ENCODE results near the gene WDR35. TPM values are rescaled to one million over a fixed set of nuclear protein-coding genes. Genes with fewer than 3 reads are reported as not detected.
A peak's percentile ranks its signal among the peaks of the same experiment; 100 is the strongest.

WDR35 gene
- 10 to 100 TPM; 16.3 to 24.3 (median 21.2) TPM for total RNA-seq

- Histone ChIP-seq H3K27ac (peak within 1 kb of the TSS; percentile 56 to 83 (median 74)), H3K27me3 (no peaks in the 10 kb centered on the region), H3K4me3 (peak within 1 kb of the TSS; percentile 54 to 81 (median 72)), H3K9me3 (no peaks in the 10 kb centered on the region), H3K4me1 (peaks cover 0 to 22% (median 4%) of the 10 kb centered on the region in 4 donors), H3K36me3 (peaks cover 0 to 1% (median 0%) of the 10 kb centered on the region in 3 donors)
- WGBS, 2 donors = 0 to 1% methylated on average over 32 to 64 of the region's 70 CpGs
- DNase-seq (ENCODE audit: low spot score in 2 of 2) = peak; percentile 77 to 81
- peak; percentile 57 to 87 for TF ChIP-seq EP300 (IDR thresholded peaks at IDR 0.05)
- peak; percentile 37 to 66 for TF ChIP-seq POLR2A (IDR thresholded peaks at IDR 0.05)
- TF ChIP-seq, protein P1, sequence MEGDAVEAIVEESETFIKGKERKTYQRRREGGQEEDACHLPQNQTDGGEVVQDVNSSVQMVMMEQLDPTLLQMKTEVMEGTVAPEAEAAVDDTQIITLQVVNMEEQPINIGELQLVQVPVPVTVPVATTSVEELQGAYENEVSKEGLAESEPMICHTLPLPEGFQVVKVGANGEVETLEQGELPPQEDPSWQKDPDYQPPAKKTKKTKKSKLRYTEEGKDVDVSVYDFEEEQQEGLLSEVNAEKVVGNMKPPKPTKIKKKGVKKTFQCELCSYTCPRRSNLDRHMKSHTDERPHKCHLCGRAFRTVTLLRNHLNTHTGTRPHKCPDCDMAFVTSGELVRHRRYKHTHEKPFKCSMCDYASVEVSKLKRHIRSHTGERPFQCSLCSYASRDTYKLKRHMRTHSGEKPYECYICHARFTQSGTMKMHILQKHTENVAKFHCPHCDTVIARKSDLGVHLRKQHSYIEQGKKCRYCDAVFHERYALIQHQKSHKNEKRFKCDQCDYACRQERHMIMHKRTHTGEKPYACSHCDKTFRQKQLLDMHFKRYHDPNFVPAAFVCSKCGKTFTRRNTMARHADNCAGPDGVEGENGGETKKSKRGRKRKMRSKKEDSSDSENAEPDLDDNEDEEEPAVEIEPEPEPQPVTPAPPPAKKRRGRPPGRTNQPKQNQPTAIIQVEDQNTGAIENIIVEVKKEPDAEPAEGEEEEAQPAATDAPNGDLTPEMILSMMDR (IDR thresholded peaks at IDR 0.05) = no peak
Measured at GRCh38 chr2:19989667-19990415, at the start of gene WDR35. TSS of gene WDR35 (minus strand) at chr2:19990105. CDS start at chr2:19990015, 90 bp downstream.

- no peaks in the 10 kb centered on the region for H3K9me3 ChIP-seq
- H3K36me3 ChIP-seq = peaks cover 4 to 80% (median 28%) of the 10 kb centered on the region in 3 donors
- no peak for TF ChIP-seq EP300 (IDR thresholded peaks at IDR 0.05)
- TF ChIP-seq, protein P1 (IDR thresholded peaks at IDR 0.05) = no peak
- TF ChIP-seq POLR2A (IDR thresholded peaks at IDR 0.05) = no peak
- no peak overlapping the region for H3K4me3 ChIP-seq
- H3K27ac ChIP-seq = no peak overlapping the region
- H3K27me3 ChIP-seq = no peaks in the 10 kb centered on the region
- DNase-seq (ENCODE audit: low spot score in 2 of 2) = no peak
- WGBS, 2 donors = 49 to 64% methylated on average over 2 of the region's 2 CpGs
- peaks cover 0 to 71% (median 15%) of the 10 kb centered on the region in 4 donors for H3K4me1 ChIP-seq
Measured at GRCh38 chr2:20037660-20038059, 47.8 kb upstream of the WDR35 start.

DNA sequence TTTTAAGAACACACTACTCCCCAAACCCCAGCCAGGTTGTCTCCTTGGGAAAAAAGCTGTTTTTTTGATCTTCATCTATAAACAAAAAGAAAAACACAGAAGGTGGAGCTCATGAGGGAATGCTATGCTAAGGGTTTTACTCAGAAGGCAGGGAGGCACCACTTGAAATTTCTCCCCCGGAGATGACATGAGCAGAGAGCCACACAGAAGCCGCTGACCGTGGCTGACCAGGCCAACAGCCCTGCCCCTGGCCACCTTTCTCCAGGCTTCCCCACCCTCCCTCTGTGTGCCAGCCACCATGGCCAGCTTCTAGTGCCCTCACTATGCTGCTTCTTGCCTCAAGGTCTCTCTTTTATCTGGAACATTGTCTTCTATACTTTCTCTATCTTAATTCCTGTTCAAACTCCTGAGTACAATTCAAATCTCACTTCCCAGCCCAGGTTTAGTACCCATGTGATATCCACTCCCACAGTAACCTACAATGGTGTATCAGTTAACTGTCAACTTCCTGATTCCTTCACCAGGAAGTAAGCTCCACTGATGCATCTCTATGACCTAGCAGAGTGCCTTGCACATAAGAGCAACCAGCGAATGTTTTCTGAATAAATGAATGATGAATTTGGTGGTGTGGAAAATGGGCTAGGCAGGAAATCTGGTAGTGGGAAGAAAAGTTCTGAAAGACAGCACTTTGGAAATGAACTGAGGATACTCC lies 46.2 kb upstream of the WDR35 start:
- no peaks in the 10 kb centered on the region for H3K27me3 ChIP-seq
- peaks cover 0 to 57% (median 3%) of the 10 kb centered on the region in 4 donors for H3K4me1 ChIP-seq
- H3K4me3 ChIP-seq = no peak overlapping the region
- DNase-seq (ENCODE audit: low spot score in 2 of 2) = no peak
- peaks cover 4 to 95% (median 28%) of the 10 kb centered on the region in 3 donors for H3K36me3 ChIP-seq
- H3K9me3 ChIP-seq = no peaks in the 10 kb centered on the region
- WGBS, 2 donors = 61 to 72% methylated on average over 4 of the region's 4 CpGs
- no peak overlapping the region for H3K27ac ChIP-seq
- TF ChIP-seq EP300 (IDR thresholded peaks at IDR 0.05) = no peak
- TF ChIP-seq, protein P1 (IDR thresholded peaks at IDR 0.05) = no peak
- no peak for TF ChIP-seq POLR2A (IDR thresholded peaks at IDR 0.05)

GRCh38 chr2:20034821-20035220 lies 44.9 kb upstream of the WDR35 start:
- no peak for DNase-seq (ENCODE audit: low spot score in 2 of 2)
- Histone ChIP-seq H3K4me1 (peaks cover 0 to 49% (median 3%) of the 10 kb centered on the region in 4 donors), H3K9me3 (peaks cover 0 to 6% (median 1%) of the 10 kb centered on the region in 4 donors), H3K27ac (no peak overlapping the region), H3K27me3 (no peaks in the 10 kb centered on the region), H3K36me3 (peaks cover 6 to 98% (median 29%) of the 10 kb centered on the region in 3 donors), H3K4me3 (no peak overlapping the region)
- WGBS, 2 donors = 42 to 43% methylated on average over 2 of the region's 2 CpGs
- TF ChIP-seq POLR2A (IDR thresholded peaks at IDR 0.05) = no peak
- TF ChIP-seq, protein P1 (IDR thresholded peaks at IDR 0.05) = no peak
- no peak for TF ChIP-seq EP300 (IDR thresholded peaks at IDR 0.05)

Data from tibial nerve (tissue), 4 donors.